HuH-7 (cell line): ENCODE measurements around the gene ADCY9.
"Not testable (repeated sequence)": the region's sequence is repeated elsewhere in the genome, so short reads cannot be mapped to it uniquely, and the experiment has no call there.

Experiments used
- DNase-seq: peaks from one replicate; pipeline ENCODE4 v3.0.0; 2011; ENCODE audit warnings: low spot score

Gene ADCY9

DNA sequence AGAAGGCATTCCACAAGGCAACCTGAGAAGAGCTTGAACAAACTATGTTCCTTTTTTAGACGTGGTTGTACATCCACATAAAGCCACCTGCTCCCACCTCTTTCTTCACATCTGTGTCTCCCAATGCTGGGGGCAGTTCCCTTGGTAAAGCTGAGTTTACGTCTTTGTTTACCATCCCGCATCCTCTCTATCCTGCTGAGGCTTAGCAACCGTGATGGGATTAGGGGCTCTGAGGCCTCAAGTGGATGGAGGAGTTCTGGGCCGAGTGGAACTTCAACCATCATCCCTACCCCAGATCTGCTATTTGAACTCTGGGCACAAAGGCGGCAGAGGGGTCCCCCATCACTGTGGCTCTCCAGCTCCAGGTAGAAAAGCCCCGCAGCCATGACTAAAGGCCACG is 141.5 kb downstream of the ADCY9 start:
- no peak for DNase-seq

DNA sequence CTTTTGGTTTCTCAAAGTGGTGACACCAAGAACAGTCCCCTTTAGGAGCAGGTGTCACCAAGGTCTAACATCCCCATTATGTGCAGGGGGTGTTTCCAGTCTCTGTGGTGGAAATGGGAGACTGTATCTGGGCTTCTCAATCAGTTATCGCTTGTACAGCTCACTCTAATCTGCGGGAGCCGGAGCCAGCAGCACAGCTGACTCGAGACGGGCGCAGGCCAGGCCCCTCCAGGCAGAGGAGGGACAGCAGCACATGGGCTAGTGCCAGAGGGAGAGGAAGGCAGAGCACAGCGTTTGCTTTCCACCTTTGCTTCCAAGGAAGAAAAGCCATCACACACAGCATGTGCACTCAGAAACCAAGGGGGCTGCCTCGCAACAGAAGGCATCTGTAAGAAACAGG is 144.5 kb downstream of the ADCY9 start:
- no peak for DNase-seq

DNA sequence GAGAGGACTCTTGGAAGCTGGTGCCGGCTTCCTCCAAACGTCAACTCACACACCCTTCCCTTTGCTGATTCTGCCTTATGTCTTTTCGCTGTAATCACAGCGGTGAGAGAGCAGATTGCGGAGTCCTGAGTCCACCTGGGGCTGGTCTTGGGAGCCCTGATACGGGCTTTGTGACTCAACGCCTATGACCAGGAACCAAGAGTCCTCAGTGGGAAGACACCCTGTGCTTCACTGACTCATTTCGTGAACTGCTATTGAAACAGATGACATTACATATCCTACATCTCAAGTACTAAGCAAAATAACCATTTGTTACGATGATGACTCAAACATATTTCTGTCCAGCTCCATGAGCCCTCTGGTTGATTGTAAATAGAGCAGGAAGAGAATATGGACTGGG is 145.0 kb downstream of the ADCY9 start:
- DNase-seq = no peak

DNA sequence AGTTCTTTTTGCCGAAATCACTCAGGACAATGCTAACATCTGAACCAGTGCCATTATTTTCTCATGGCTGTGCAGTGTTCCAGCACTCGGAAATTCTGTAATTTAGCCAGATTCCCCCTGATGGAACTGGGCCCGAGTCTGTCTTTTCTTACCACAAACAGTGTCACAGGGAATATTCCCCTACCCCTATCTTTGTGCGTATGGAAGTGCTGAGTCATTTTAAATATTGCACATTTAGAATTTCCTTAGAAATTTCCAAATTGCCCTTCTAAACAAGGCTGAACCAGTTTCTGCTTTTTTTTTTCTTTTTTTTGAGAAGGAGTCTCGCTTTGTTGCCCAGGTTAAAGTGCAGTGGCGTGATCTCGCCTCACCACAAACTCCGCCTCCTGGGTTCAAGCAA is 147.7 kb downstream of the ADCY9 start:
- no peak for DNase-seq

DNA sequence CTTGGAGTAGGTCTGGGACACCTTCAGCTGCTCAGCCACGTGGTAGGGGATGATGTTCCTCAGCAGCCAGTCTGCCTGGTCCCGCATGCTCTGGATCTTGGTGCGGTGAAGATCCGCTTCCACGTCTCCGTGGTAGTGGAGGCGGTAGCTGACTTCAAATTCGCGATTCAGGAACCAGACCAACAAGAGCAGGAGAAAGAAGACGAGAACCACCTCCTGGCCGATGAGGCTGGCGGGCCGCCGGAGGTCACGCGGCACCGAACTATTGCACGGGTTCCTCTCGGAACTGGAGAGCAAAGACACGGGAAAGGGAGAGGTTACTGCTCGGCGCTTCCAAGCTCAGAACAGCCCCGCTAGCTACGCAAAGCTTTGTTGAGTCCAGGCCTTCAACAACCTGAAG is 149.6 kb downstream of the ADCY9 start:
- no peak for DNase-seq

DNA sequence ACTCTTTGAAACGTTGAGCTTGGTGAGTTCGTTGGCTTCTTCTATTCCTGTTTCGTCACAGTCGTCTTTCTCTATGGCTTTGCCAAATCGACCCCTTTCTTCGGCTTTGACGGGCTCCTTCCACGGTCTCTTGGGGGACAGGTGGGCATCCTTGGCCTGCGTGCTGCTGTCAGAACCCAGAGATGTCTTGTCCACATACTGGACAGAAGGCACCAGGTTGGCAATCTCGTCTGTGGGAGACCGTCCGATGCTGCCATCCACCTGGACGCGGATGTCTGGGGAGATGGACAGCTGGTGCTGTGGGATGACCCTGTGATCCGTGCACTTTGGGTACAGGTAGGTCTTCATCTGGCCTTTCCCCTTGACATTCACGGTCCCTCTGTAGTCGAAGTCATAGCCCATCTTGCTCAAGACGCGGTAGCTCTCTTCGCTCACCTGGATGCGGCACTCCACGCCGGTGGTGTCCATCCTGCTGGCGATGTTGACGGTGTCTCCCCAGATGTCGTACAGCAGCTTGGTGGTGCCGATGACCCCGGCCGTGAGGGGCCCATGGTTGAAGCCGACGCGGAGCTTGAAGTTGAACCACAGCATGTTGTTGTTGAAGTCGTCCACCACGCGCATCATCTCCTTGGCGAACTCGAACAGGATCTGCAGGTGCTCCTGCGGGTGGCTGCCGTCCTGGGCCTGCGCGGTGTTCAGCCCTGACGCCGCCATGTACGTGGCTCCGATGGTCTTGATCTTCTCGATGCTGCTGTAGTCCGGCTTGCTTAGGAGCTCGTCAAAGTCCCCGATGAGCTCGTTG is 150.3 kb downstream of the ADCY9 start:
- no peak for DNase-seq

DNA sequence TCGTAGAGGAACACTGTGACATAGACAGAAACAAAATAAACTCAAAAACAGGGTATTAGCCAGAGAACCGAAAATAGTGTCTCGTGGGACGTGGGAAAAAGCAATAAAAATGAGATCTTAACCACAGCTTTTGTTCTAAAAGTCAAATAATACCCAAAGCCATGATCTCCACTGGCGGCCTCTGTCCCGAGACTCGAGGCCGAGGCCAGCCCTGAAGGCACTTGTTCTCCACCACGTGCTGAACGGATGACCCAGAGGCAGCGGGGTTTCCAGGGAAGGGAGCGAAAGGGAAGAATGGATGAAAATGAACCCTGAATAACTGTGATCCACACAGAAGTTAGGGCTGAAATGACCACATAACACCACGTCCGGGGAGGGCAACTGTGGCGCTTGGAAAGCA is 150.9 kb downstream of the ADCY9 start:
- DNase-seq = no peak

DNA sequence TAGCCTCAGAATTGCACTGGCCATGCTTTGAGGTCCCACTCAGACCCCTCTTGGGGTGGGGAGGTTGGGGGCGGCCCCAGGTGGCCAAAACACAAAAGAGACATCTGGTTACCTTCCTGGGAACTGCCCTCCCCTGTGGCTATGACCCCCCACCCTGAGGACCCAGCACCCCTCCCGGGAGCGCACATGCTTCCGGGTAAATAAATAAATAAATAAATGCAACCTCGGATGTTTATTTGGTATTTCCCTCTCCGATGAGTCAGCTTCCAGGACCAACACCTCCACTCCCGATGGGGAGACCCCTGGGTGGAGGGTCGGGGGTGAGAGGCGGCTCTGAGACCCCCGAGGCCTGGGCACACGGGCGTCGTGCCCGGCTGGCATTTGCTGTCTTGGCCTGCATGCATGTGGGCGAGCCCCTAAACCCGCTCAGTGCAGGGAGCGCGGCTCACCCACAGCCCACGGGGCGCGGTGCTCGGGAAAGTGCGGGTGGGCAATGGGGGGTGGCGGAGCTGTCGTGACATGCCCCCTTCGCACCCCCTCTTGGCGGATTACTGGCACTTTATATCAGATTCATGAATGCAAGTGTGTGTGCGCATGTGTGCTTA is 151.5 kb downstream of the ADCY9 start:
- DNase-seq = no peak

DNA sequence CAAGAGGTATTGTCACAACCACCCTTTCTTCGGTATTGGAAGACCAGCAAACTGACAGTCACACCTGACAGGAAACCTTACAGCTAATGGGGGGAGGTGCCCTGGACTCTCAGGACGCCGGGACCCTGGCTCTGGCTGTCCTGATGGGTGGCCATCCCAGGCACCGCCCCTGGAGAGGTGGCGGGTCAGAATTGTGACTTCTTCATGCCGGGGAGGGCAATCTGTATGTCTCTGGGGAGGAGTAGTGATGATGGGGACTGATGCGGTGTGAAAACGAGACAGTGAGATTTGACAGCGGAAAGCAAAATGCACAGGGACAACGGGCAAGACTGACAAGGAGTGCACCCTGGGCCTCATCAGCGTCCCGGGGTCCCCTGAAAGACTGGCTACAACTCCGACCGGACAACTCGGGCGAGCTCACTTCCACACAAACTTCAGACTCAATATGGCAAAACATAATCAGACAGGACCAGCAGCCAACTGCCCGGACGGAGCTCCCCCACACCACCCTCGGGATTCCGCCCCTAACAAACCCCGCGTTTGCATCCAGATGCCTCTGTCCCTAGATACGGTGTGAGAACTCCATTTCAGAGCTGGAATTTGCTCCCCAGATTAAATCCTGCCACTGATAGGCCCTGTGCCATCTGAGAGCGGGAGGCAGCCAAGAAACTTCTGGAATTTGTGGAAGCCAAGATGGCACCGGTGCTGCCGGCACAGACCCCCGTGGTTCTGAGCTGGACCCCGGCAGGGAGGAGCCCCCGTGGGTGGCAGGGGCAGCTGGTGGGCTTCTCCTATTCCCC is 152.2 kb downstream of the ADCY9 start:
- DNase-seq = no peak

DNA sequence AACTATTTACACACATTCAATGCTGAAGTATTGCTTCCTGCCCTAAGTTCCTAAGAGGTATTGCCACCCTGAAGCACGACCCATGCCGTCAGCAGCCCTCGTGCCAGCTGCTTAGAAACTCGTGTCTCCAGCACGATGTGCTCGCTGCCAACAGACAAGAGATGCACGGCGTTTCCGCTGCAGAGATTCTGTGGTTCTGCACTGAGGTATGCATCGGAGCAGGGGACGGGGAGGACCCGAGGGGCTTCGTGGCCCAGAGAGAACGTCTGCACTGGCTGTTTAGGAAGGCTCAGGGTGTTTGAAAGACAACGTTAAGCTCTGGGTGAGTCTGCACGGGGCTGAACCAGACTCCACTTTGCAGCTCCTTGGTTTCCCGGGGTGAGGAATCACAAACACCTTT is 153.0 kb downstream of the ADCY9 start:
- no peak for DNase-seq

DNA sequence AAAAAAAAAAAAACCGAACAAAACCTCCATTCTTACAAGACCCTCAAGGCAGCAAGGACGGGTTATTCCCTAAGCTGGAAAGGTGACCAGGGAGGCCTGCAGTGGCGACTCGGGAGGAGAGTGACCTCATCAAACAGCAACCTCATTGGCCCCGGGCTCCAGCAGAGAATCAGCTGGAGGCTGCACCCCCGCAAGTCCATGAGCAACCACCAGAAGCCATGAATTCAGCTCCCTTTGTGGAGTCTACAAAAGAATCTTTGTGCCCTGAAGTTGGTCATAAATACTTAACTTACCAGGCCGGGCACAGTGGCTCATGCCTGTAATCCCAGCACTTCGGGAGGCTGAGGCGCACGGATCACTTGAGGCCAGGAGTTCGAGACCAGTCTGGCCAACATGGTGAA is 154.8 kb downstream of the ADCY9 start:
- DNase-seq = no peak

DNA sequence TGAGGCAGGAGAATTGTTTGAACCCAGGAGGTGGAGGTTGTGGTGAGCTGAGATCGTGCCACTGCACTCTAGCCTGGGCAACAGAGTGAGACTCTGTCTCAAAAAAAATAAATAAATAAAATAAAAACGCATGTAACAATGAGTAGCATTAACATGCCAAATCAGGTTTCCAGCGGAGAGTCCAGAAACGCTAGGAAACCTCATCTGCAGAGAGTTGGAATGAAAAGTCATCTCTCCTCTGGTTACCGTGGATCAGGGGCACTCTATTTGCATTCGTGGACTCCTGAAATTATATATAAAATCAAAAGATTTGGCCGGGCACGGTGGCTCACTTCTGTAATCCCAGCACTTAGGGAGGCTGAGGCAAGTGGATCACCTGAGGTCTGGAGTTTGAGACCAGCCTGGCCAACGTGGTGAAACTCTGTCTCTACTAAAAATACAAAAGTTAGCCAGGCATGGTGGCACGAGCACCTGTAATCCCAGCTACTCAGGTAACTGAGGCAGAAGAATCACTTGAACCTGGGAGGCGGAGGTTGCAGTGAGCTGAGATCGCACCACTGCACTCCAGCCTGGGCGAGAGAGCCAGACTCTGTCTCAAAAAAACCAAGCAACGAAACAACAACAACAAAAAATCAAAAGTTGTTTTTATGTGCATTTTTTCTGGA is 156.2 kb downstream of the ADCY9 start:
- not testable (repeated sequence) for DNase-seq

DNA sequence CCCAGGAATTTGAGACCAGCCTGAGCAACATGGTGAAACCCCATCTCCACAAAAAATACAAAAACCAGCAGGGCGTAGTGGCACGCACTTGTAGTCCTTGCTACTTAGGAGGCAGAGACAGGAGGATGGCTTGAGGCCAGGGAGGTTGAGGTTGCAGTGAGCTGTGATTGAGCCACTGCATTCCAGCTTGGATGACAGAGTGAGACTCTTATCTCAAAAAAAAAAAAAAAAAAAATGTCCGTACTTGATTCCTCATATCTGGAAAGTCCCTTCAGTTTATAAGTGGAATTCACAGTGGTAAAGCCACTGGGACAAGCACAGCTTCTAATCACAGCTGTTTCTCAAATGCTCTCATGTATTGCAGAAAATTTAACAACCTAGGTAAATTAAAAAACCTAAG is 157.1 kb downstream of the ADCY9 start:
- no peak for DNase-seq

DNA sequence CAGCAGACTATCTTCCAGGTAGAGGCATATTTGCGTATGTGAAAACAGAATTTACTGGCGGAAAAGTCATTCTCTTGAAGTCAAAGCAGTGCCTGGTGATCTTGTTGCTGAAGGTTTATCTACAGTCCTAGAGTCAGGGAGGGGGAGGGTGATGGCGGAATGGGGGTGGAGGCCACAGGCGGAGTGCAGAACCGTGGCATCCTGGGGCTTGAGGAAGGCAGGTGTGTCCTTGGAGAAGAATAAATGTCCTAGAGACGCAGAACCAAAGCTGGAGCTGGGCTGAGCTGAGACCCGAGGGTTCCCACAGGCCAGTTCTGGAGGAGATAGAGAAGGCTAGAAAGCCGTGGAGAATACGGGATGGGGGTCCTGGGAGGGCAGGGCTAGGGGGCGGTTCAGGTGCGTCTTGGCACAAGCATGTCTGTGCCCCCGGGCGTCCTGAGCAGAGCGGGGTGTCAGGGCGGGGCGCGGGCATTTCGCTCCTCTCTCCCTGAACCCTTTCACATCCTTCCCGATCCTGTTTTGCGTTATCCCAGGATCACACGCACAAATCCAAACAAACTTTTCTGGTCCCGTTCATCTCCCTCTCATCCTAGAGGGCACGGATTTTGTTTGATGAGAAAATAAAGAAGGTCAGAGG is 158.8 kb downstream of the ADCY9 start:
- DNase-seq = no peak

DNA sequence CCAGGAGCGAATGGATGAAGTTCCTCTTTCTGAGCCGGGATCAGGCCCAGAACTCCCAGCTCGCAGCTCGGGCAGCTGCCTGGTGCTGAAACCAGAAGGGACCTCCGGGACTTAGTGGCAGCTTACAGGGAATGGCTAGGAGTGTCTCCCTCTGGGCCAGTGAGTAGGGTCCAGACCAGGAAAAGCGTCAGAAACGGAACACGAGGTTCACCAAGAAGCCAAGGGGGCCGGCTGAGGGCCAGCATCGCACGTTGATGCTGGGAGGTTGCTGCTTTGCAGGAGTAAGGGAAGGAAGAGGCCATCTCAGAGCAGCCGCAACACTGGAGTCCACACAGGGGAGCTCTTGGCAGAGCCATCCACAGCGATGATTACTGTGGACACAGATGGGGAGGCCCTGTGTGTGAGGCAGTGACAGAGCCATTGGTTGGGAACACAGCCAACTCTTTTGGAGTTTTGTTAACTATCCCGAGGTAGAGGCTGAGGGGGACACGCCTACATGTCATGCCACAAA is 161.8 kb downstream of the ADCY9 start:
- no peak for DNase-seq

DNA sequence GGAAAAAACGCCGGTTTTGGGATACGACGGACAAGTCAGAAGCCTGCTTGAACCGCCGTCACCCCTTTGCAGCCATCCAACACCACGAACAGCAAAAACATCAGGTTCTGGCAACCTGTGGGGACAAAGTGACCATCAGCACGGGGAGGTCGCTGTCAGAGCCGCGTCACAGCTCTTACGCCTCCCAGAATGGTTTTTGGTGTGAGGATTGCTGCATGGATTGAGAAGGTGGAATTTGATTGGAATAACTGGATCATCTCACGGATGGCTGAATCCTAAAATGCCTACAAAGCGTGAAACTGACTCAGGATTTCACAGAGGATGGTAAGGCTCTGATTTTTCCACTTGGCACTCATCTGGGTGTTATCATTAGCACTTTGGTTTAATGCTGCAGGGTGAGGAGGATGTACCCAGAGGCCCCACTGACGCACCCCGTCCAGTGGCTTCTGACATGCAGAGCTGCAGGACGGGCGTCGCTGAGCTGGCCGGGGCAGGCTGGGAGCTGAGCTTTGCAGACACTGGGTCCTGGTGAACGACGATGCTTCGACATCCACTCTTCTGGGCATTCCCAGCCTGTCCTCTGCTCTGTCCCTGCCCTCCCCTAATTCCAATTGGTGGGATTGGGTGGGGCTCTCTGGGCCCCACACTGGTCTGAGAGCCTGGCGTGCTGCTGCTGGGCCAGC is 162.4 kb downstream of the ADCY9 start:
- no peak for DNase-seq

DNA sequence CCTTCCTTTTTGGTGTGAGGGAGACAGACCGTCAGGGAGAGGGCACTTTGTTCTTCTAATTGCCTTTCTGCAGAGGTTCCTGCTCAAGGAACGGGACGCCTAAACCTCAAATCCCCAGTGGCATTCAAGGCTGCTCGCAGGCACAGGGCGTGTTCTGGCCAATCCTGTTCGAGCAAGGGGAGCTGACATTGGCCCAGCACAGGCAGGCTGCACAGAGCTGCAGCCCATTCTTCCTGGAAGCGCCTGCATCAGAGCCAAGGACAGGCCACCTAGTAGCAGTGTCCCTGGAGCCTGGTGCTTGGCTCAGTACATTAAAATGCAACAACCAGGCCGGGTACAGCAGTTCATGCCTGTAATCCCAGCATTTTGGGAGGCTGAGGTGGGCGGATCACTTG is 163.5 kb downstream of the ADCY9 start:
- DNase-seq = no peak

DNA sequence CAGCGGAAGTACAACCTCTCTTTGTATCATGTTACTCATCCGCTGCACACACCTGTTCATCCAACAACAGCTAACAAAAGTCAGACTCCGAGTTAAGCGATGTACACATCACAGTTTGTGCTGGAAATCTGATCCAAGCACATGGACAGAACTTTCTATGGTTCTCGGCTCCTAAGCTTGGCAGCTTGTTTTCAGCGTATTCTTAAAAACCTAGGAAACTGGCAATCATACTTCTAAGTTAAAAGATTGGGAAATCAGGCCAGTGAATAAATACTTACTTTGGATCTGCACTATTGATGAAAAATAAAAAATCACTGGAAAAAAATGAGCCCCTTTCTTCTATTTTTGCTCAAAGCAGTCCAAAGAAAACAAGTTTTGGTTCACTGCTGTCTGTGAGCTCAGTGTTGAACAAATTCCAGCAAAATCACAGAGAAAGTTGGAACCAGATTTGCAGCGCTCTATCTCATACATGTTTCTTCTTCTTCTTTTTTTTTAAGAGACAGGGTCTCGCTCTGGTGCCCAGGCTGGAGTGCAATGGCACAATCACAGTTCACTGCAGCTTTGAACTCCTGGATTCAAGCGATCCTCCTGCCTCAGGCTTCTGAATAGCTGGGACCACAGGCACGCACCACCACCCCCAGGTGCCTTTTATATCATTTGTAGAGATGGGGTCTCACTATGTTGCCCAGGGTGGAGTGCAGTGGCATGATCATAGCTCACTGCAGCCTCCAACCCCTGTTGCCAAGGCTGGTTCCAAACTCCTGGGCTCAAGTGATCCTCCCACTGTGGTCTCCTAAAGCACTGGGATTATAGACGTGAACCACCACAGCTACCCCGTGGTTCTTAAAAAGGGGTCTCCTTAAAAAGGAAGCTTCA is 164.1 kb downstream of the ADCY9 start:
- no peak for DNase-seq

DNA sequence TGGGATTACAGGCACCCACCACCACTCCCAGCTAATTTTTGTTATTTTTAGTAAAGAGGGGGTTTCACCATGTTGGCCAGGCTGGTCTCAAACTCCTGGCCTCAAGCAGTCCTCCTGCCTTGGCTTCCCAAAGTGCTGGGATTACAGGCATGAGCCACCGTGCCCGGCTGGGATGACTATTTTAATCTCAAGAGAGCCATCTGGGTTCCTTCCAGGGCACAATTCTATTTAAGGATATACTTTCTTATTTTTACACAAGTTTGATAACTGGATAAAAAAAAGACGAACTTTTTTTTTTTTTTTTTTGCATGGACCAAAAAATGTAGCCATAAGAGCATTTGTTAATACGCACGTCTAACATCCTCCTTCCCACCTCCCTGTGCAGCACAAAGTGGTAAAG is 164.9 kb downstream of the ADCY9 start:
- not testable (repeated sequence) for DNase-seq
